D721Med (cell line): Measurements from ENCODE around the gene SGIP1.
"Not testable (repeated sequence)": the region's sequence is repeated elsewhere in the genome, so short reads cannot be mapped to it uniquely, and the experiment has no call there.

Source experiments
- DNase-seq: peaks from one replicate; pipeline ENCODE4 v3.0.0; 2011; ENCODE audit warnings: low spot score; ENCODE audit not compliant: insufficient read length
- FAIRE-seq: peaks from 2 replicates; lab custom pipeline; 2011; peaks lifted over from hg19 to GRCh38; lab: Jason Lieb, UNC
- CTCF ChIP-seq: IDR thresholded peaks from 2 replicates; pipeline ENCODE4 v1.5.1; 2012; ENCODE audit warnings: mild to moderate bottlenecking, control low read depth; ENCODE audit not compliant: insufficient read depth; ENCODE audit errors: missing control alignments

The SGIP1 gene

GRCh38 chr1:66711420-66711819 lies 177.5 kb downstream of the SGIP1 start:
- FAIRE-seq (no peak), DNase-seq (no peak)
- peak; percentile 25 for TF ChIP-seq CTCF

- no peak for TF ChIP-seq CTCF
- DNase-seq = no peak
- FAIRE-seq = no peak
Observed at GRCh38 chr1:66712839-66713238, 178.9 kb downstream of the SGIP1 start.

DNA sequence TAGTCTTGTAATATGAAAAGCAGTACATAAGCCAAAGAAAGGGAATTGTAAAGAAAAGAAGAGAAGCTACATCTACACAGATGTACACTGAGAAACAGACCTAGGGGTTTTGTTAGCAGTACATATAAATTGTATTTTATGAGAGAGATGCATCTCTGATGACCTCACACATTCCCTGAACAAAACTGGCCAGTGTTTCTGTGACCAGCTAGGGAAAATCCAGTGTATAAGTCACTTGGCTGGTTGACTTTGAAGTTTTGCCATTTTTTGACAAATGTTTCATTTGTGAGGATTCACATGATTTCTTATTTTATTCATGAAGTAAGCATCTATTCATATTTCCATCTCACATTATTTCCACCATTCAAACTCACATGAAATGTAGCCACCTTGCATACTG lies 190.0 kb downstream of the SGIP1 start:
- TF ChIP-seq CTCF = no peak
- DNase-seq (no peak), FAIRE-seq (no peak)

DNA sequence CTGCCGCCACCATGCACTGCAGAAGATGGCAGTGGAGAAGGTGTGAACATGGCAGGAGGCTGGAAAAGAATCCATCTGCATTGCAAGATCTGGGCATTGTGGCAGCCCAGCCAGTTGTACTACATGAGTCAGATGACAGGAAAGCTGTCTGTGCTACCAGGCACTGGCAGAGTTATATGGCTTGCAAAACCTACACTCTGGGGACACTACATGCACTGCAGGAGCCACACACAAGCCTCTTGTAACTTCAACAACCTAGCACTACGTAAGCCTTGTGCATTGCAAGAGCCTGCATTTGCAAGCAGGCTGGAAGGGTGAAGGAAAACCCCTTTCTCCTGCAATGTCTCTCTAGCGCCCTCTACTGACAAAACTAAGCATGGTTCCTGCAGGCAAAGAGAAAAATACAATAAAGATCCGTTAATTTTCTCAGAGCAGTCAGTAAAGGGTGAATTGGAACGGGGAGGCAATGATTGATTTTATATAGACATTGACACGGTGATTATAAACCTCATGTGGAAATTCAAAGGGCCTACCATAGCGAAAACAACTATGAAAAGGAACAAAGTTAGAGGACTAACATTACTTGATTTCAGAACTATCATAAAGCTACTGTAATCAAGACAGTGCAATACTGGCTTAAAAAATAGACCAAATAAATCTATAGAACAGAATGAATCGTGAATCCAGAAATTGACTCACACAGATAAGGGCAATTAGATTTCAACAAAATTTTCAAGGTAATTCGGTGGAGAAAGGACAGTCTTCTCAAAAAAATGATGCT lies 192.1 kb downstream of the SGIP1 start:
- TF ChIP-seq CTCF = peak; percentile 95
- DNase-seq = peak; percentile 15
- FAIRE-seq = peak; percentile 67

- no peak for FAIRE-seq
- no peak for DNase-seq
- no peak for TF ChIP-seq CTCF
Observed at GRCh38 chr1:66728021-66728420, 194.1 kb downstream of the SGIP1 start.

GRCh38 chr1:66728716-66729115 lies 194.8 kb downstream of the SGIP1 start:
- not testable (repeated sequence) for DNase-seq, FAIRE-seq

GRCh38 chr1:66729119-66729518 lies 195.2 kb downstream of the SGIP1 start:
- TF ChIP-seq CTCF = no peak
- DNase-seq = no peak
- FAIRE-seq = no peak
